Natural killer cell treated with Interleukin-12 subunit alpha and Interleukin-12 subunit beta and Interleukin-15 and Interleukin-18, amount 100 ng/mL, for 72 hours (primary cell): Measurements from ENCODE around the gene ADIRF. TPM values are rescaled to one million over a fixed set of nuclear protein-coding genes. Genes with fewer than 3 reads are reported as not detected.
A peak's percentile ranks its signal among the peaks of the same experiment; 100 is the strongest.
"Not testable (repeated sequence)": the region's sequence is repeated elsewhere in the genome, so short reads cannot be mapped to it uniquely, and the experiment has no call there.

Experiments
- ATAC-seq, 2 donors: fragments of 150-1000 bp; cut with Tn5 transposase in 1 of 2; sonication (Bioruptor Pico), chemical (Tn5 transposase) in 1 of 2; 2 replicates each; pipeline ENCODE4 v1.10.0; 2021
- DNase-seq: peaks from one replicate; pipeline ENCODE4 v3.0.0; 2022; ENCODE audit warnings: low spot score
- H3K27ac Mint-ChIP-seq, 2 donors: 1 replicate in 1 of 2; 2 replicates in 1 of 2; pipeline ENCODE4 v1.8.0; 2022; ENCODE audit warnings: mixed read lengths in 2 of 2, mild to moderate bottlenecking in 1 of 2, moderate library complexity in 1 of 2
- H3K27me3 Mint-ChIP-seq, 2 donors: 1 replicate in 1 of 2; 2 replicates in 1 of 2; pipeline ENCODE4 v1.8.0; 2022; ENCODE audit warnings: mixed read lengths in 2 of 2
- H3K36me3 Mint-ChIP-seq: one replicate; pipeline ENCODE4 v1.8.0; 2022; ENCODE audit warnings: mixed read lengths
- H3K4me1 Mint-ChIP-seq, 2 donors: 1 replicate in 1 of 2; 2 replicates in 1 of 2; pipeline ENCODE4 v1.8.0; 2022; ENCODE audit warnings: low read depth in 2 of 2, mixed read lengths in 2 of 2, mild to moderate bottlenecking in 1 of 2
- H3K4me3 Mint-ChIP-seq: one replicate; pipeline ENCODE4 v1.8.0; 2022; ENCODE audit warnings: mixed read lengths
- H3K9me3 Mint-ChIP-seq: 2 replicates; pipeline ENCODE4 v1.8.0; 2022; ENCODE audit warnings: mixed read lengths
- total RNA-seq, 2 donors: library from RNA; stranded (reverse); gene quantifications; one replicate each; pipeline ENCODE4 v1.2.3, GENCODE V29; 2022

Gene ADIRF
- total RNA-seq, 2 donors from 2014 or later: not detected

GRCh38 chr10:86942441-86943315 lies 25.6 kb upstream of the ADIRF start:
- H3K9me3 Mint-ChIP-seq: no peaks in the 10 kb centered on the region
- no peak for ATAC-seq
- no peak overlapping the region for H3K27ac Mint-ChIP-seq
- H3K4me1 Mint-ChIP-seq: peaks cover 0 to 6% of the 10 kb centered on the region in 2 donors
- peaks cover 0 to 5% of the 10 kb centered on the region in 2 donors for H3K27me3 Mint-ChIP-seq
- H3K4me3 Mint-ChIP-seq: no peak overlapping the region
- no peaks in the 10 kb centered on the region for H3K36me3 Mint-ChIP-seq
- no peak for DNase-seq

- Mint-ChIP-seq H3K4me3 (no peak overlapping the region), H3K9me3 (no peaks in the 10 kb centered on the region), H3K27me3 (peaks cover 0 to 5% of the 10 kb centered on the region in 2 donors), H3K27ac (no peak overlapping the region), H3K36me3 (no peaks in the 10 kb centered on the region), H3K4me1 (peaks cover 0 to 6% of the 10 kb centered on the region in 2 donors)
- ATAC-seq: no peak
- DNase-seq: no peak
Measured at GRCh38 chr10:86943316-86944030, 24.8 kb upstream of the ADIRF start.

- Mint-ChIP-seq H3K4me1 (peaks cover 0 to 6% of the 10 kb centered on the region in 2 donors), H3K27me3 (peaks cover 0 to 5% of the 10 kb centered on the region in 2 donors), H3K27ac (no peak overlapping the region), H3K4me3 (no peak overlapping the region), H3K36me3 (no peaks in the 10 kb centered on the region), H3K9me3 (no peaks in the 10 kb centered on the region)
- no peak for ATAC-seq
- no peak for DNase-seq
Measured at GRCh38 chr10:86944031-86944419, 24.3 kb upstream of the ADIRF start.

GRCh38 chr10:86944471-86944870 lies 23.8 kb upstream of the ADIRF start:
- DNase-seq (no peak), ATAC-seq (peak in 1 of 2 donors; percentile 29)
- Mint-ChIP-seq H3K27me3 (peaks cover 0 to 5% of the 10 kb centered on the region in 2 donors), H3K27ac (no peak overlapping the region), H3K9me3 (no peaks in the 10 kb centered on the region), H3K4me3 (no peak overlapping the region), H3K36me3 (no peaks in the 10 kb centered on the region), H3K4me1 (peaks cover 0 to 5% of the 10 kb centered on the region in 2 donors)

GRCh38 chr10:86944907-86945306 lies 23.4 kb upstream of the ADIRF start:
- H3K36me3 Mint-ChIP-seq: no peaks in the 10 kb centered on the region

GRCh38 chr10:86945361-86946212 lies 22.7 kb upstream of the ADIRF start:
- ATAC-seq: no peak
- Mint-ChIP-seq H3K4me1 (peaks cover 0 to 8% of the 10 kb centered on the region in 2 donors), H3K27ac (no peak overlapping the region), H3K27me3 (peaks cover 0 to 5% of the 10 kb centered on the region in 2 donors), H3K4me3 (no peak overlapping the region), H3K36me3 (no peaks in the 10 kb centered on the region), H3K9me3 (no peaks in the 10 kb centered on the region)
- DNase-seq: no peak

More at GRCh38 chr10:86944907-86945306, 23.4 kb upstream of the ADIRF start:
- peaks cover 0 to 4% of the 10 kb centered on the region in 2 donors for H3K4me1 Mint-ChIP-seq
- no peak for ATAC-seq
- H3K4me3 Mint-ChIP-seq: no peak overlapping the region
- no peak for DNase-seq
- H3K9me3 Mint-ChIP-seq: no peaks in the 10 kb centered on the region
- H3K27ac Mint-ChIP-seq: no peak overlapping the region
- peaks cover 0 to 5% of the 10 kb centered on the region in 2 donors for H3K27me3 Mint-ChIP-seq

GRCh38 chr10:86946213-86947155 lies 21.8 kb upstream of the ADIRF start:
- DNase-seq: peak; percentile 44
- Mint-ChIP-seq H3K9me3 (no peaks in the 10 kb centered on the region), H3K27ac (no peak overlapping the region), H3K27me3 (peaks cover 0 to 5% of the 10 kb centered on the region in 2 donors), H3K36me3 (no peaks in the 10 kb centered on the region), H3K4me1 (peaks cover 0 to 8% of the 10 kb centered on the region in 2 donors), H3K4me3 (no peak overlapping the region)
- peak in 1 of 2 donors; percentile 43 for ATAC-seq

GRCh38 chr10:86947806-86948205 lies 20.5 kb upstream of the ADIRF start:
- H3K27me3 Mint-ChIP-seq, H3K27ac Mint-ChIP-seq, ATAC-seq, DNase-seq, H3K4me1 Mint-ChIP-seq, H3K4me3 Mint-ChIP-seq, H3K36me3 Mint-ChIP-seq, H3K9me3 Mint-ChIP-seq: not testable (repeated sequence)

GRCh38 chr10:86950349-86950748 lies 17.9 kb upstream of the ADIRF start:
- DNase-seq (no peak), ATAC-seq (no peak)
- Mint-ChIP-seq H3K9me3 (peaks cover 8% of the 10 kb centered on the region), H3K4me1 (peaks cover 0 to 4% of the 10 kb centered on the region in 2 donors), H3K36me3 (peaks cover 9% of the 10 kb centered on the region), H3K27me3 (peaks cover 0 to 5% of the 10 kb centered on the region in 2 donors), H3K27ac (no peak overlapping the region), H3K4me3 (no peak overlapping the region)

- Mint-ChIP-seq H3K4me3 (no peak overlapping the region), H3K27me3 (peaks cover 0 to 5% of the 10 kb centered on the region in 2 donors), H3K4me1 (peaks cover 0 to 4% of the 10 kb centered on the region in 2 donors), H3K27ac (no peak overlapping the region), H3K9me3 (peaks cover 8% of the 10 kb centered on the region), H3K36me3 (peaks cover 9% of the 10 kb centered on the region)
- DNase-seq: no peak
- ATAC-seq: no peak
Measured at GRCh38 chr10:86951184-86951761, 17.0 kb upstream of the ADIRF start.

- peaks cover 0 to 4% of the 10 kb centered on the region in 2 donors for H3K4me1 Mint-ChIP-seq
- peaks cover 9% of the 10 kb centered on the region for H3K36me3 Mint-ChIP-seq
- H3K27ac Mint-ChIP-seq: no peak overlapping the region
- no peak for ATAC-seq
- H3K27me3 Mint-ChIP-seq: no peaks in the 10 kb centered on the region
- H3K9me3 Mint-ChIP-seq: peaks cover 8% of the 10 kb centered on the region
- H3K4me3 Mint-ChIP-seq: no peak overlapping the region
- DNase-seq: no peak
Measured at GRCh38 chr10:86952106-86952505, 16.2 kb upstream of the ADIRF start.

- H3K27me3 Mint-ChIP-seq, ATAC-seq, H3K9me3 Mint-ChIP-seq, H3K27ac Mint-ChIP-seq, H3K4me3 Mint-ChIP-seq, H3K36me3 Mint-ChIP-seq, H3K4me1 Mint-ChIP-seq, DNase-seq: not testable (repeated sequence)
Measured at GRCh38 chr10:86952697-86953096, 15.6 kb upstream of the ADIRF start.
